ENCODE data around the gene SDK2. TPM values are rescaled to one million over a fixed set of nuclear protein-coding genes. Genes with fewer than 3 reads are reported as not detected.

SDK2 gene
- total and polyA plus RNA-seq, 9 of the 15 experiments (the other 6 are each of a cell fraction or from before 2014, with no cell fraction given) = 0.04 TPM; not detected in 8

DNA sequence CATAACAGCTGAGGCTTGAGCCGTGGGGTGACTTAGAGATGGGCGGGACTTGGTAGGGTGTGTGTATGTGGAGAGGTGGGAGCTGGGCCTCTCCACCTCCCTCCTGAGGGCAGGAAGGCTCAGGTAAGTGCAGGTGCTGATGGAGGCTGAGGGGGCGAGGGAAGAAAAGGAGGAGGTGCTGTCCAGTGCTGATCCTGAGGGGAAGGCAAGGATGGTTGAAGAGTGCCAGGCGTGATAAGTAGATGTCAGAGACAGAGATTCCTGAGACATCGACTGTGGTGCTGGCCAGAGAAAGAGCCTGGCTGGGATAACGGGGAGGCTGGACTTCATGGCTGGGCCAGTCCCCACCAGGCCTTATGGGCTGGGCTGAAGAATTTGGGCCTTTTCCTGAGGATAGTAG, 159.1 kb downstream of the SDK2 start:
- H3K27ac ChIP-seq (ENCODE audit: extremely low read depth, low read depth, low read length) = no peak overlapping the region
- H3K27me3 ChIP-seq (ENCODE audit: control insufficient read depth in 2 of 2, insufficient read depth in 2 of 2, low read length in 2 of 2) = peaks cover 6 to 35% of the 10 kb centered on the region in 2 experiments; a peak in 4 of 5 replicates
- no peak for FAIRE-seq
- no TSS peak for BruUV-seq (replicated peaks)
- no peaks in the 10 kb centered on the region for H3K9me1 ChIP-seq (ENCODE audit: control insufficient read depth, insufficient read depth, low read length)
- no peaks in the 10 kb centered on the region for H3K9me3 ChIP-seq (replicated peaks; ENCODE audit: control insufficient read depth, insufficient read depth, low read depth, low read length)
- H3K4me3 ChIP-seq = no peak overlapping the region
- no peak for ATAC-seq
- POLR2A ChIA-PET = no interaction called here
- H3K79me2 ChIP-seq (ENCODE audit: control insufficient read depth, insufficient read depth, low read length) = no peaks in the 10 kb centered on the region
- in situ Hi-C loops (cut with MboI) = no loop called here
- no peaks in the 10 kb centered on the region for H3K36me3 ChIP-seq (ENCODE audit: control insufficient read depth, insufficient read depth, low read length)
- CTCF ChIA-PET (ENCODE audit: low intra/inter-chr PET ratio) = no interaction called here
- no peaks in the 10 kb centered on the region for H4K20me1 ChIP-seq (replicated peaks; ENCODE audit: control insufficient read depth, insufficient read depth, low read length)
- intact Hi-C loops (cut with micrococcal nuclease) = no loop called here
- no peak overlapping the region for H3K9ac ChIP-seq (ENCODE audit: insufficient read depth in 1 of 2, low read depth in 2 of 2, low read length in 2 of 2)
- peak in 1 of 4 experiments; percentile 15 for DNase-seq (ENCODE audit: extremely low read depth in 1 of 4, low spot score in 3 of 4)
- 4% methylated on average over 6 of the region's 6 CpGs for WGBS (ENCODE audit: insufficient coverage, low coverage, missing lambda C conversion rate)
- H3K4me1 ChIP-seq (replicated peaks in 1 of 2; ENCODE audit: control insufficient read depth in 2 of 2, insufficient read depth in 2 of 2, low read length in 2 of 2) = no peaks in the 10 kb centered on the region
- no peak overlapping the region for H3K4me2 ChIP-seq (ENCODE audit: insufficient read depth, low read length)
- no peak overlapping the region for H2AFZ ChIP-seq (ENCODE audit: low read depth, low read length)
- TF ChIP-seq BACH1 (tag; IDR thresholded peaks at IDR 0.05) (no peak), CBX1 (IDR thresholded peaks at IDR 0.05; ENCODE audit: low read depth) (peak; percentile 63; the same call in 1 of the 2 replicates), CBX5 (IDR thresholded peaks at IDR 0.05; ENCODE audit: borderline replicate concordance, low read depth) (peak; percentile 94), TBP (optimal IDR thresholded peaks at IDR 0.05; ENCODE audit: low read depth, low read length) (no peak), ZBTB17 (CRISPR knock-in tag; IDR thresholded peaks at IDR 0.05) (peak; percentile 97), MIER1 (IDR thresholded peaks at IDR 0.05; ENCODE audit: low read depth) (peak; percentile 80), ZNF324 (CRISPR knock-in tag; IDR thresholded peaks at IDR 0.05) (peak; percentile 100)
- TF ChIP-seq, protein P1, sequence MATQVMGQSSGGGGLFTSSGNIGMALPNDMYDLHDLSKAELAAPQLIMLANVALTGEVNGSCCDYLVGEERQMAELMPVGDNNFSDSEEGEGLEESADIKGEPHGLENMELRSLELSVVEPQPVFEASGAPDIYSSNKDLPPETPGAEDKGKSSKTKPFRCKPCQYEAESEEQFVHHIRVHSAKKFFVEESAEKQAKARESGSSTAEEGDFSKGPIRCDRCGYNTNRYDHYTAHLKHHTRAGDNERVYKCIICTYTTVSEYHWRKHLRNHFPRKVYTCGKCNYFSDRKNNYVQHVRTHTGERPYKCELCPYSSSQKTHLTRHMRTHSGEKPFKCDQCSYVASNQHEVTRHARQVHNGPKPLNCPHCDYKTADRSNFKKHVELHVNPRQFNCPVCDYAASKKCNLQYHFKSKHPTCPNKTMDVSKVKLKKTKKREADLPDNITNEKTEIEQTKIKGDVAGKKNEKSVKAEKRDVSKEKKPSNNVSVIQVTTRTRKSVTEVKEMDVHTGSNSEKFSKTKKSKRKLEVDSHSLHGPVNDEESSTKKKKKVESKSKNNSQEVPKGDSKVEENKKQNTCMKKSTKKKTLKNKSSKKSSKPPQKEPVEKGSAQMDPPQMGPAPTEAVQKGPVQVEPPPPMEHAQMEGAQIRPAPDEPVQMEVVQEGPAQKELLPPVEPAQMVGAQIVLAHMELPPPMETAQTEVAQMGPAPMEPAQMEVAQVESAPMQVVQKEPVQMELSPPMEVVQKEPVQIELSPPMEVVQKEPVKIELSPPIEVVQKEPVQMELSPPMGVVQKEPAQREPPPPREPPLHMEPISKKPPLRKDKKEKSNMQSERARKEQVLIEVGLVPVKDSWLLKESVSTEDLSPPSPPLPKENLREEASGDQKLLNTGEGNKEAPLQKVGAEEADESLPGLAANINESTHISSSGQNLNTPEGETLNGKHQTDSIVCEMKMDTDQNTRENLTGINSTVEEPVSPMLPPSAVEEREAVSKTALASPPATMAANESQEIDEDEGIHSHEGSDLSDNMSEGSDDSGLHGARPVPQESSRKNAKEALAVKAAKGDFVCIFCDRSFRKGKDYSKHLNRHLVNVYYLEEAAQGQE (IDR thresholded peaks at IDR 0.05; ENCODE audit: borderline replicate concordance) = peak; percentile 95
- TF ChIP-seq, protein P1 (CRISPR knock-in tag; IDR thresholded peaks at IDR 0.05; ENCODE audit: low read depth) = 0 out of 2 replicates have a peak, but pooled peaks have one; percentile 29
- TF ChIP-seq, protein P2, sequence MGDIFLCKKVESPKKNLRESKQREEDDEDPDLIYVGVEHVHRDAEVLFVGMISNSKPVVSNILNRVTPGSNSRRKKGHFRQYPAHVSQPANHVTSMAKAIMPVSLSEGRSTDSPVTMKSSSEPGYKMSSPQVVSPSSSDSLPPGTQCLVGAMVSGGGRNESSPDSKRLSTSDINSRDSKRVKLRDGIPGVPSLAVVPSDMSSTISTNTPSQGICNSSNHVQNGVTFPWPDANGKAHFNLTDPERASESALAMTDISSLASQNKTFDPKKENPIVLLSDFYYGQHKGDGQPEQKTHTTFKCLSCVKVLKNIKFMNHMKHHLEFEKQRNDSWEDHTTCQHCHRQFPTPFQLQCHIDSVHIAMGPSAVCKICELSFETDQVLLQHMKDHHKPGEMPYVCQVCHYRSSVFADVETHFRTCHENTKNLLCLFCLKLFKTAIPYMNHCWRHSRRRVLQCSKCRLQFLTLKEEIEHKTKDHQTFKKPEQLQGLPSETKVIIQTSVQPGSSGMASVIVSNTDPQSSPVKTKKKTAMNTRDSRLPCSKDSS (IDR thresholded peaks at IDR 0.05; ENCODE audit: low read depth, partially characterized antibody) = peak; percentile 78
- TF ChIP-seq, protein P3, sequence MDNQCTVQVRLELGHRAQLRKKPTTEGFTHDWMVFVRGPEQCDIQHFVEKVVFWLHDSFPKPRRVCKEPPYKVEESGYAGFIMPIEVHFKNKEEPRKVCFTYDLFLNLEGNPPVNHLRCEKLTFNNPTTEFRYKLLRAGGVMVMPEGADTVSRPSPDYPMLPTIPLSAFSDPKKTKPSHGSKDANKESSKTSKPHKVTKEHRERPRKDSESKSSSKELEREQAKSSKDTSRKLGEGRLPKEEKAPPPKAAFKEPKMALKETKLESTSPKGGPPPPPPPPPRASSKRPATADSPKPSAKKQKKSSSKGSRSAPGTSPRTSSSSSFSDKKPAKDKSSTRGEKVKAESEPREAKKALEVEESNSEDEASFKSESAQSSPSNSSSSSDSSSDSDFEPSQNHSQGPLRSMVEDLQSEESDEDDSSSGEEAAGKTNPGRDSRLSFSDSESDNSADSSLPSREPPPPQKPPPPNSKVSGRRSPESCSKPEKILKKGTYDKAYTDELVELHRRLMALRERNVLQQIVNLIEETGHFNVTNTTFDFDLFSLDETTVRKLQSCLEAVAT (IDR thresholded peaks at IDR 0.05) = peak in 1 of 2 experiments; percentile 94; a peak in 2 of 4 replicates

Data from K562 (cell line).